SU-DHL-6 (cell line): ENCODE results near the gene DAPK3.

Source experiments
- H2AFZ ChIP-seq: fragments of 200-600 bp; sonication (generic); 2 replicates; pipeline ENCODE4 v1.6.1; 2014; ENCODE audit warnings: low read depth, mild to moderate bottlenecking, moderate library complexity, mixed read lengths, antibody characterized with exemption, low read length; ENCODE audit not compliant: severe bottlenecking
- H3F3A ChIP-seq: fragments of 200-600 bp; shearing (Covaris generic); 2 replicates; pipeline ENCODE4 v1.6.0; 2016; ENCODE audit warnings: antibody characterized with exemption, mild to moderate bottlenecking; ENCODE audit not compliant: insufficient read depth
- H3K27ac ChIP-seq: fragments of 200-600 bp; sonication (generic); 2 replicates; pipeline ENCODE4 v1.5.1; 2016; ENCODE audit warnings: low read depth, mild to moderate bottlenecking, low read length, moderate library complexity, mixed read lengths
- H3K27me3 ChIP-seq: fragments of 200-600 bp; sonication (generic), shearing (Covaris generic); 2 replicates; pipeline ENCODE4 v1.6.0; 2014; ENCODE audit warnings: mild to moderate bottlenecking, low read length
- H3K36me3 ChIP-seq: fragments of 200-600 bp; sonication (generic); 2 replicates; pipeline ENCODE4 v1.6.1; 2014; ENCODE audit warnings: mild to moderate bottlenecking, low read length, mixed read lengths
- H3K4me2 ChIP-seq: fragments of 300-600, 200-600 bp; shearing (Covaris generic), sonication (generic); 2 replicates; pipeline ENCODE4 v1.6.0; 2014; ENCODE audit warnings: low read length, low read depth, mild to moderate bottlenecking; ENCODE audit not compliant: poor library complexity, severe bottlenecking
- H3K4me3 ChIP-seq: fragments of 200-600 bp; sonication (generic); 2 replicates; pipeline ENCODE4 v1.5.1; 2014; ENCODE audit warnings: antibody characterized with exemption, low read length, mild to moderate bottlenecking, mixed read lengths; ENCODE audit not compliant: insufficient read depth, poor library complexity, severe bottlenecking
- H3K79me2 ChIP-seq: fragments of 200-600 bp; sonication (generic); 2 replicates; pipeline ENCODE4 v1.6.1; 2014; ENCODE audit warnings: mild to moderate bottlenecking, low read length, moderate library complexity; ENCODE audit not compliant: insufficient read depth
- H3K9ac ChIP-seq: fragments of 200-600 bp; sonication (generic); 2 replicates; pipeline ENCODE4 v1.7.0; 2014; ENCODE audit warnings: mild to moderate bottlenecking, low read length
- H3K9me2 ChIP-seq: fragments of 200-600 bp; sonication (generic); replicated peaks from 2 replicates; pipeline ENCODE4 v1.6.1; 2014; ENCODE audit warnings: low read length; ENCODE audit not compliant: insufficient read depth
- H3K9me3 ChIP-seq: fragments of 200-600 bp; sonication (generic); 2 replicates; pipeline ENCODE4 v1.6.1; 2014; ENCODE audit warnings: low read length, mixed read lengths; ENCODE audit not compliant: insufficient read depth
- H4K20me1 ChIP-seq: fragments of 200-600 bp; sonication (generic); 2 replicates; pipeline ENCODE4 v1.6.1; 2014; ENCODE audit warnings: low read depth, mild to moderate bottlenecking, antibody characterized with exemption, low read length, moderate library complexity, mixed read lengths
- EZH2phosphoT487 ChIP-seq: fragments of 200-600 bp; sonication (generic), shearing (Covaris generic); conservative IDR thresholded peaks from 2 replicates; pipeline ENCODE4 v1.6.1; 2018; ENCODE audit warnings: mild to moderate bottlenecking, antibody characterized with exemption, low read length, moderate library complexity, mixed read lengths
- TF ChIP-seq, protein P1 (sequence below): fragments of 200-600 bp; sonication (generic); IDR thresholded peaks from one replicate; pipeline ENCODE4 v1.5.1; 2017; ENCODE audit warnings: antibody characterized with exemption, mild to moderate bottlenecking, low read length, moderate library complexity; ENCODE audit not compliant: insufficient read depth, poor library complexity, severe bottlenecking

Gene DAPK3

DNA sequence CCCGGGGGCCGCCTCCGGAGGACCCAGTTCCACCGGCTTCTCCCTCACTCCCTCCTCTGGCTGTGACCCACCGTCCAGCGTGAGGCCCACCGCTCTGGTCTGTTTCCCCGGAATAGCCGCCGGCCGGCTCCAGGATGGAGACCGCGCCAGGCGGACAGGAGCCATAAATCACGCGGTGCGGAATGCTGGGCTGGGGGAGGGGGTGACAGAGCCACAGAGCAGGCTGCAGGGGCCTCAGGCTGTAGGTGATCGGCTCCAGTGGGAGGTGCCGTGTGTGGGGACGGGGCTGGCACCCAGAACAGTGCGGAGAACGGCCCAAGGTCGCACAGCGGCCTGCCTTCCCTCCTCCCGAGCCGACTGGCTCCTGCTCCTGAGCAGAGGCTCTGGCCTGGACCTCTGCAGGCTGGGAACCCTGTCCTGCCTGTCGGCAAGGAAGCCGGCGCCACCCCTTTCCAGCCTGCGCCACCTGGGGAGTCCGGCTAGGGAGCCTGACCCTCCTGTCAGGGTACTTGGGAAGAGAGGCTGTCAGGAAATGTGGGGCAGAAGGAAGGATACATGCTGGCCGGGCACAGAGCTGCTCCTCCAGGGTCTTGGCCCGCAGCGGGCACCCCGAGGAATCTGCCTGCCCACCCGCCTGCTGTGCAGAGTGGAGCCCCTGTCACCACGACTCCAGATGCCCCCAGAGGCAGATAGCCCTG, 45.0 kb upstream of the DAPK3 start:
- no peak overlapping the region for H3K4me2 ChIP-seq
- H3K9me2 ChIP-seq = no peaks in the 10 kb centered on the region
- no peaks in the 10 kb centered on the region for H4K20me1 ChIP-seq
- no peaks in the 10 kb centered on the region for H3F3A ChIP-seq
- no peak overlapping the region for H2AFZ ChIP-seq
- peaks cover 29% of the 10 kb centered on the region; the same call in 1 of the 2 replicates for H3K79me2 ChIP-seq
- no peak overlapping the region for H3K9ac ChIP-seq
- H3K27me3 ChIP-seq = no peaks in the 10 kb centered on the region
- H3K9me3 ChIP-seq = no peaks in the 10 kb centered on the region
- H3K36me3 ChIP-seq = no peaks in the 10 kb centered on the region
- H3K27ac ChIP-seq = no peak overlapping the region
- TF ChIP-seq, protein P1, sequence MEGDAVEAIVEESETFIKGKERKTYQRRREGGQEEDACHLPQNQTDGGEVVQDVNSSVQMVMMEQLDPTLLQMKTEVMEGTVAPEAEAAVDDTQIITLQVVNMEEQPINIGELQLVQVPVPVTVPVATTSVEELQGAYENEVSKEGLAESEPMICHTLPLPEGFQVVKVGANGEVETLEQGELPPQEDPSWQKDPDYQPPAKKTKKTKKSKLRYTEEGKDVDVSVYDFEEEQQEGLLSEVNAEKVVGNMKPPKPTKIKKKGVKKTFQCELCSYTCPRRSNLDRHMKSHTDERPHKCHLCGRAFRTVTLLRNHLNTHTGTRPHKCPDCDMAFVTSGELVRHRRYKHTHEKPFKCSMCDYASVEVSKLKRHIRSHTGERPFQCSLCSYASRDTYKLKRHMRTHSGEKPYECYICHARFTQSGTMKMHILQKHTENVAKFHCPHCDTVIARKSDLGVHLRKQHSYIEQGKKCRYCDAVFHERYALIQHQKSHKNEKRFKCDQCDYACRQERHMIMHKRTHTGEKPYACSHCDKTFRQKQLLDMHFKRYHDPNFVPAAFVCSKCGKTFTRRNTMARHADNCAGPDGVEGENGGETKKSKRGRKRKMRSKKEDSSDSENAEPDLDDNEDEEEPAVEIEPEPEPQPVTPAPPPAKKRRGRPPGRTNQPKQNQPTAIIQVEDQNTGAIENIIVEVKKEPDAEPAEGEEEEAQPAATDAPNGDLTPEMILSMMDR = no peak
- no peak for TF ChIP-seq EZH2phosphoT487
- H3K4me3 ChIP-seq = no peak overlapping the region

DNA sequence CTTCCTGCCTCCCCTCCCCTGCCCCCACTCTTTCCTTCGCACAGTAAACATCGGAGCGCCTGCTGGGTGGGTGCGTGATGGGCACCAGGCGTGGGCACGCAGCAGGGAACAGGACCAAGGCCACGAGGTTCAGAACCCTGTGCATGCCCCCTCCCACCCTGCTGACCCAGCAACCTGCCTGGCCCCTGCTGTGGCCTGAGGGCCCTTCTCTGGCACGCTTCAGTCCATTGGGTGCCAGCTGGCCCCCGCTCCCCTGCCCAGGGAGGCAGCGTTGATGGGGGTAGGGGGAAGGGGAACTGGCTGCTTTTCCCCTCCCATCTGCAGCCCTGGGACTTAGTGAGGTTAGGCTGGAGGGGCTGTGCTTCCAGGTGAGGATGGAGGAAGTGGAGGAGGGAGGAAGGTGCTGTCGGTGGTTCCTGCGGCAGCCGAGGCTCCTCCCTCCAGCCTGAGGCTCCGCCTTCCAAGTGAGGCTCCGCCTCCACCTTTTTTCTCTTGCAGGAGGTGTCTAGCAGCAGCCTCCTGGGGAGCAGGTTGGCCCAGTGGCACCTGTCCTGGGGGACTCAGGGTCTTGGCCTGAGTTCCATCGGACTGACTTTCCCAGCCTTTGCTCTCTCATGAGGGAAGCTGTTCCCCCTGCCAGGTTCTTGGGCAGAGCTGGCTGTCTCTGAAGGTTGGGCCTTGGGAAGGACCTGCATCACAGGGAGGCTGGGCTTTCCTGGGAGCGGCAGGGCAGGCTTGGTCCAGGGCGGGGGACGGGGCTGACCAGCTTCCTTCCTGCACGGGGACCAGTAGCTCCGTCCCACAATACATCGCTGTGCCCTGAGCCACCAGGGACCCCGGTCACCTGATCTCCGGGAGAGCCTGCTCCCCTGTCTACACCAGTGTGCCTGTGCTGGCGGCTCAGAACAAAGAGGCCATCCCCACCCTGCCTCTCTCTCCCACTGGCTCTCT, 43.9 kb upstream of the DAPK3 start:
- H3K4me3 ChIP-seq = no peak overlapping the region

DNA sequence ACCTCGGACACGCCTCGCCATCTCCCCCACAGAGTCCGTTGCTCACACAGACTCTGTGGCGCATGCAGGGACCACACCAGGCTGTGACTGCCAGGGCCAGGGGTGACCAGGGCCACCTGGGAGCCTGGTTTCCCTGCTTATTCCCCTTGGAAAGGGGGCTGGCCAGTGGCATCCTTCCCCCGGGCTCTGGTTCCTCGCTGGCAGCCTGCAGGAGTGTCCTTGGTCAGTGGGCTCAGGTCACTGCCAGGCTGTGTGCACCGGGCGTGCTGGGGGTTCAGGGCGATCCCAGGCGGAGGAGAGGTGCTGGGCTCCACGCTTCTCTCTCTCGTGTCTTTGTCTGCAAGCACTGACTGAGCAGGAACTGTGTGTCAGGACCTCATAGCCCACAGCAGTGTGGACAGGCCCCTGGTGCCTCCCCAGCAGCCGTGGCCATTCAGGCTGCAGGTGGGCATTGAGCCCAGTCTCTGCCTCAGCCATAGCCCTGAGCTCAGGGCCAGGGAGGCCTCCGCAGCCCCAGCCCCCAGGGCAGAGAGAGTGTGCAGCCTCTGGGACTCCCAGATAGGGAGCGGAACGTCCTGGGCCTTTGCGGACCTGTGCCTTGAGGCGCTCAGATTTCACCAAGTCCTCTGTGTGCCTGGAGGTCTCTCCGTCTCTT, 43.1 kb upstream of the DAPK3 start:
- H3K79me2 ChIP-seq = peaks cover 43% of the 10 kb centered on the region
- no peaks in the 10 kb centered on the region for H4K20me1 ChIP-seq
- no peaks in the 10 kb centered on the region for H3K9me2 ChIP-seq
- H3K9ac ChIP-seq = no peak overlapping the region
- no peak overlapping the region for H3K4me3 ChIP-seq
- H3K36me3 ChIP-seq = no peaks in the 10 kb centered on the region
- H3F3A ChIP-seq = no peaks in the 10 kb centered on the region
- no peak overlapping the region for H3K27ac ChIP-seq
- no peaks in the 10 kb centered on the region for H3K27me3 ChIP-seq
- no peak overlapping the region for H3K4me2 ChIP-seq
- no peak for TF ChIP-seq EZH2phosphoT487
- TF ChIP-seq, protein P1 = no peak
- H3K9me3 ChIP-seq = no peaks in the 10 kb centered on the region
- no peak overlapping the region for H2AFZ ChIP-seq

More for the DNA sequence above, 43.9 kb upstream of the DAPK3 start:
- no peaks in the 10 kb centered on the region for H3K36me3 ChIP-seq
- H3K27me3 ChIP-seq = no peaks in the 10 kb centered on the region
- H3K4me2 ChIP-seq = no peak overlapping the region
- H3K9ac ChIP-seq = no peak overlapping the region
- no peak for TF ChIP-seq EZH2phosphoT487
- TF ChIP-seq, protein P1 = no peak
- no peak overlapping the region for H3K27ac ChIP-seq
- no peaks in the 10 kb centered on the region for H3K9me3 ChIP-seq
- H2AFZ ChIP-seq = no peak overlapping the region
- peaks cover 39% of the 10 kb centered on the region for H3K79me2 ChIP-seq
- no peaks in the 10 kb centered on the region for H3K9me2 ChIP-seq
- H4K20me1 ChIP-seq = no peaks in the 10 kb centered on the region
- no peaks in the 10 kb centered on the region for H3F3A ChIP-seq
